H1 (cell line): ENCODE results near the gene MDM4. TPM values are rescaled to one million over a fixed set of nuclear protein-coding genes. Genes with fewer than 3 reads are reported as not detected.

Source experiments
- BCL11A ChIP-seq, 2 experiments: IDR thresholded peaks; one replicate each; pipeline ENCODE4 v1.6.1; 2011; ENCODE audit warnings: low read depth in 2 of 2, low read length in 2 of 2, mild to moderate bottlenecking in 2 of 2
- E2F6 ChIP-seq: IDR thresholded peaks from 2 replicates; pipeline ENCODE4 v1.6.1; 2012; ENCODE audit warnings: inconsistent platforms
- EGR1 ChIP-seq: IDR thresholded peaks from 2 replicates; pipeline ENCODE4 v1.6.1; 2011; ENCODE audit warnings: low read depth, low read length, borderline replicate concordance
- HDAC2 ChIP-seq, 2 experiments: fragments of 300-600 bp in 1 of 2; sonication (generic) in 1 of 2; IDR thresholded peaks; 2 replicates each; pipeline ENCODE4 v1.6.1; 2011 to 2012; ENCODE audit warnings: low read depth in 2 of 2, low read length in 2 of 2, mild to moderate bottlenecking in 2 of 2, moderate library complexity in 2 of 2, borderline replicate concordance in 1 of 2, inconsistent platforms in 1 of 2
- JUN ChIP-seq: IDR thresholded peaks from 2 replicates; pipeline ENCODE4 v1.6.1; 2011; ENCODE audit warnings: low read depth, mild to moderate bottlenecking, improper control_type of control experiment, low read length
- TAF7 ChIP-seq: optimal IDR thresholded peaks from 2 replicates; pipeline ENCODE3; 2011; ENCODE audit warnings: low read depth, mild to moderate bottlenecking, inconsistent platforms, low read length, moderate library complexity, borderline replicate concordance
- polyA plus RNA-seq, 7 experiments: library from polyadenylated mRNA; depleted of rRNA in 3 of 7; stranded (reverse) in 5 of 7; unstranded in 2 of 7; fragments of >200 nt in 5 of 7; fragments of 200-250 nt in 2 of 7; gene quantifications; 1 replicate in 5 of 7; 2 replicates in 1 of 7; 4 replicates in 1 of 7; pipeline versions ENCODE4 v1.2.1 to v1.2.3, GENCODE V29; 2011 to 2013; ENCODE audit warnings: missing spikeins in 2 of 7, mixed read lengths in 2 of 7
- total RNA-seq: library from RNA; stranded (reverse); fragmentation: NEBNext Ultra II Directional; extraction: Animal tissue kit (Norgen Biotek cat#: 25700); gene quantifications from 2 replicates; pipeline ENCODE4 v1.2.1, GENCODE V29; 2021

MDM4 gene
- total and polyA plus RNA-seq, 2 of the 8 experiments (the other 6 are each of a cell fraction or from before 2014, with no cell fraction given), result 10.8 to 84.9 TPM

DNA sequence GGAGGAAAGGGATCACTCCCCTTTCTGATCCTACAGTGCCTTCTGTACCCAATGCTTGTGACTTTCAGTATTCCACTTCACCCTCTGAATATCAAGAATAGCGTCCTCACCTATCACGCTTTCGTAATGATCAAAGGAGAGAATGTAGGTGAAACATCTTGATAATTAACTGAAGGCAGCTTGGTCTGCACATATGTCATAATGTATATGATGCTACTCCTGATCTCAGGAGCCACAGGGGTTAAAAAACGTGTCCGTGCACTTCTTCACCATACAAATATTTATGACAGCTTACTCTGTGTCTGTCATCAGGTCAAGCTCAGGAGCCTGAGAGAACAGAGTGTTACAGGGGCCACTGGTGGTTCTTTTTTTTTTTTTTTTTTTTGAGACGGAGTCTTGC, 20.4 kb upstream of the MDM4 start (continued):
- TF ChIP-seq JUN (no peak), BCL11A (IDR thresholded peaks at IDR 0.05; ENCODE audit: low read depth in 2 of 2, low read length in 2 of 2) (no peak), E2F6 (no peak), HDAC2 (IDR thresholded peaks at IDR 0.05; ENCODE audit: borderline replicate concordance in 1 of 2, low read depth in 2 of 2, low read length in 2 of 2) (no peak), TAF7 (no peak), EGR1 (no peak)
